Esophagus muscularis mucosa (tissue), 3 donors: Measurements from ENCODE around the gene PPAN.

Source experiments
- POLR2A ChIP-seq: fragments of 450-650 bp; IDR thresholded peaks from one replicate; pipeline ENCODE4 v1.6.1; 2017; ENCODE audit warnings: antibody characterized with exemption, moderate library complexity, mild to moderate bottlenecking, low read depth
- POLR2AphosphoS5 ChIP-seq, 2 donors: sonication (generic); formaldehyde crosslinking; IDR thresholded peaks; one replicate each; pipeline ENCODE4 v1.6.1; 2017; ENCODE audit warnings: antibody characterized with exemption in 2 of 2
- TF ChIP-seq, protein P1 (sequence below), 3 experiments: fragments of 200-600 bp in 2 of 3; fragments of 450-650 bp in 1 of 3; sonication (generic) in 2 of 3; IDR thresholded peaks; one replicate each; pipeline ENCODE4 v1.5.1; 2017 to 2019; ENCODE audit warnings: antibody characterized with exemption in 3 of 3, mild to moderate bottlenecking in 2 of 3, moderate library complexity in 1 of 3

- TF ChIP-seq, protein P1, sequence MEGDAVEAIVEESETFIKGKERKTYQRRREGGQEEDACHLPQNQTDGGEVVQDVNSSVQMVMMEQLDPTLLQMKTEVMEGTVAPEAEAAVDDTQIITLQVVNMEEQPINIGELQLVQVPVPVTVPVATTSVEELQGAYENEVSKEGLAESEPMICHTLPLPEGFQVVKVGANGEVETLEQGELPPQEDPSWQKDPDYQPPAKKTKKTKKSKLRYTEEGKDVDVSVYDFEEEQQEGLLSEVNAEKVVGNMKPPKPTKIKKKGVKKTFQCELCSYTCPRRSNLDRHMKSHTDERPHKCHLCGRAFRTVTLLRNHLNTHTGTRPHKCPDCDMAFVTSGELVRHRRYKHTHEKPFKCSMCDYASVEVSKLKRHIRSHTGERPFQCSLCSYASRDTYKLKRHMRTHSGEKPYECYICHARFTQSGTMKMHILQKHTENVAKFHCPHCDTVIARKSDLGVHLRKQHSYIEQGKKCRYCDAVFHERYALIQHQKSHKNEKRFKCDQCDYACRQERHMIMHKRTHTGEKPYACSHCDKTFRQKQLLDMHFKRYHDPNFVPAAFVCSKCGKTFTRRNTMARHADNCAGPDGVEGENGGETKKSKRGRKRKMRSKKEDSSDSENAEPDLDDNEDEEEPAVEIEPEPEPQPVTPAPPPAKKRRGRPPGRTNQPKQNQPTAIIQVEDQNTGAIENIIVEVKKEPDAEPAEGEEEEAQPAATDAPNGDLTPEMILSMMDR (IDR thresholded peaks at IDR 0.05): no peak
- TF ChIP-seq POLR2A (no peak), POLR2AphosphoS5 (IDR thresholded peaks at IDR 0.05) (no peak)
Measured at GRCh38 chr19:10135551-10136334, 29.6 kb downstream of the PPAN start.
